Measurements from ENCODE around the gene SIAH3.

DNA sequence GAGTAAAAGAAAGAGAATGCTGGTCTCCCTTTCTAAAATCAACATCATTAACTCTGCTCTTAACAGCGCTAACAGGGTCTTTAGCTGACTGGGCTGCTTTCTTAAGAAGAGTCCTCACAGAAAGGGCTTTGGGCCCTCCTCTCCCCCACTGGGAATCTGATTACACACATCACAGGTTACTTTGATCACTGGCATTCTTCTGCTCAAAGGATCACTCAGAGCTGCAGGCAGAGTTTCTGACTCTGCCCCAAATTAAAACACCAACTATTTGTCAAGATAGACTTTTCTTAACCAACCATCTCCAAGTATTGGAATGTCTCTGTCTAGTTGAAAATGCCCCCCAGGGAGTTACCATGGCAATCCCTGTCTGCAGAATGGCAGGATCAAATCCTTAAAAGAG lies 31.1 kb upstream of the SIAH3 start:
- TF ChIP-seq NFE2L1 (tag; IDR thresholded peaks at IDR 0.05; ENCODE audit: borderline replicate concordance, low read depth) (no peak), FOXK1 (CRISPR knock-in tag; IDR thresholded peaks at IDR 0.05; ENCODE audit: borderline replicate concordance) (no peak), RAD51 (IDR thresholded peaks at IDR 0.05; ENCODE audit: borderline replicate concordance, low read depth) (no peak), MAFG (tag; conservative IDR thresholded peaks at IDR 0.05) (no peak), ZEB2 (IDR thresholded peaks at IDR 0.05) (no peak), ZNF75A (CRISPR knock-in tag; IDR thresholded peaks at IDR 0.05) (no peak)
- TF ChIP-seq, protein P1, sequence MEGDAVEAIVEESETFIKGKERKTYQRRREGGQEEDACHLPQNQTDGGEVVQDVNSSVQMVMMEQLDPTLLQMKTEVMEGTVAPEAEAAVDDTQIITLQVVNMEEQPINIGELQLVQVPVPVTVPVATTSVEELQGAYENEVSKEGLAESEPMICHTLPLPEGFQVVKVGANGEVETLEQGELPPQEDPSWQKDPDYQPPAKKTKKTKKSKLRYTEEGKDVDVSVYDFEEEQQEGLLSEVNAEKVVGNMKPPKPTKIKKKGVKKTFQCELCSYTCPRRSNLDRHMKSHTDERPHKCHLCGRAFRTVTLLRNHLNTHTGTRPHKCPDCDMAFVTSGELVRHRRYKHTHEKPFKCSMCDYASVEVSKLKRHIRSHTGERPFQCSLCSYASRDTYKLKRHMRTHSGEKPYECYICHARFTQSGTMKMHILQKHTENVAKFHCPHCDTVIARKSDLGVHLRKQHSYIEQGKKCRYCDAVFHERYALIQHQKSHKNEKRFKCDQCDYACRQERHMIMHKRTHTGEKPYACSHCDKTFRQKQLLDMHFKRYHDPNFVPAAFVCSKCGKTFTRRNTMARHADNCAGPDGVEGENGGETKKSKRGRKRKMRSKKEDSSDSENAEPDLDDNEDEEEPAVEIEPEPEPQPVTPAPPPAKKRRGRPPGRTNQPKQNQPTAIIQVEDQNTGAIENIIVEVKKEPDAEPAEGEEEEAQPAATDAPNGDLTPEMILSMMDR (IDR thresholded peaks at IDR 0.05 in 2 of 3, conservative IDR thresholded peaks at IDR 0.05 in 1 of 3; ENCODE audit: insufficient read depth in 2 of 3, low read depth in 1 of 3, low read length in 3 of 3), result no peak
- TF ChIP-seq, protein P2, sequence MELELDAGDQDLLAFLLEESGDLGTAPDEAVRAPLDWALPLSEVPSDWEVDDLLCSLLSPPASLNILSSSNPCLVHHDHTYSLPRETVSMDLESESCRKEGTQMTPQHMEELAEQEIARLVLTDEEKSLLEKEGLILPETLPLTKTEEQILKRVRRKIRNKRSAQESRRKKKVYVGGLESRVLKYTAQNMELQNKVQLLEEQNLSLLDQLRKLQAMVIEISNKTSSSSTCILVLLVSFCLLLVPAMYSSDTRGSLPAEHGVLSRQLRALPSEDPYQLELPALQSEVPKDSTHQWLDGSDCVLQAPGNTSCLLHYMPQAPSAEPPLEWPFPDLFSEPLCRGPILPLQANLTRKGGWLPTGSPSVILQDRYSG (tag; conservative IDR thresholded peaks at IDR 0.05; ENCODE audit: low read depth), result no peak
- TF ChIP-seq, protein P3, sequence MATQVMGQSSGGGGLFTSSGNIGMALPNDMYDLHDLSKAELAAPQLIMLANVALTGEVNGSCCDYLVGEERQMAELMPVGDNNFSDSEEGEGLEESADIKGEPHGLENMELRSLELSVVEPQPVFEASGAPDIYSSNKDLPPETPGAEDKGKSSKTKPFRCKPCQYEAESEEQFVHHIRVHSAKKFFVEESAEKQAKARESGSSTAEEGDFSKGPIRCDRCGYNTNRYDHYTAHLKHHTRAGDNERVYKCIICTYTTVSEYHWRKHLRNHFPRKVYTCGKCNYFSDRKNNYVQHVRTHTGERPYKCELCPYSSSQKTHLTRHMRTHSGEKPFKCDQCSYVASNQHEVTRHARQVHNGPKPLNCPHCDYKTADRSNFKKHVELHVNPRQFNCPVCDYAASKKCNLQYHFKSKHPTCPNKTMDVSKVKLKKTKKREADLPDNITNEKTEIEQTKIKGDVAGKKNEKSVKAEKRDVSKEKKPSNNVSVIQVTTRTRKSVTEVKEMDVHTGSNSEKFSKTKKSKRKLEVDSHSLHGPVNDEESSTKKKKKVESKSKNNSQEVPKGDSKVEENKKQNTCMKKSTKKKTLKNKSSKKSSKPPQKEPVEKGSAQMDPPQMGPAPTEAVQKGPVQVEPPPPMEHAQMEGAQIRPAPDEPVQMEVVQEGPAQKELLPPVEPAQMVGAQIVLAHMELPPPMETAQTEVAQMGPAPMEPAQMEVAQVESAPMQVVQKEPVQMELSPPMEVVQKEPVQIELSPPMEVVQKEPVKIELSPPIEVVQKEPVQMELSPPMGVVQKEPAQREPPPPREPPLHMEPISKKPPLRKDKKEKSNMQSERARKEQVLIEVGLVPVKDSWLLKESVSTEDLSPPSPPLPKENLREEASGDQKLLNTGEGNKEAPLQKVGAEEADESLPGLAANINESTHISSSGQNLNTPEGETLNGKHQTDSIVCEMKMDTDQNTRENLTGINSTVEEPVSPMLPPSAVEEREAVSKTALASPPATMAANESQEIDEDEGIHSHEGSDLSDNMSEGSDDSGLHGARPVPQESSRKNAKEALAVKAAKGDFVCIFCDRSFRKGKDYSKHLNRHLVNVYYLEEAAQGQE (IDR thresholded peaks at IDR 0.05; ENCODE audit: borderline replicate concordance), result no peak
- TF ChIP-seq, protein P3 (CRISPR knock-in tag; IDR thresholded peaks at IDR 0.05; ENCODE audit: low read depth), result no peak
